GM12872 (cell line): ENCODE measurements around the gene RBM17.

Experiments used
- TF ChIP-seq, protein P1 (sequence below): IDR thresholded peaks from 3 replicates; pipeline ENCODE4 v1.5.1; 2011; ENCODE audit warnings: low read depth, mild to moderate bottlenecking, low read length, moderate library complexity; ENCODE audit not compliant: insufficient read depth

The RBM17 gene

DNA sequence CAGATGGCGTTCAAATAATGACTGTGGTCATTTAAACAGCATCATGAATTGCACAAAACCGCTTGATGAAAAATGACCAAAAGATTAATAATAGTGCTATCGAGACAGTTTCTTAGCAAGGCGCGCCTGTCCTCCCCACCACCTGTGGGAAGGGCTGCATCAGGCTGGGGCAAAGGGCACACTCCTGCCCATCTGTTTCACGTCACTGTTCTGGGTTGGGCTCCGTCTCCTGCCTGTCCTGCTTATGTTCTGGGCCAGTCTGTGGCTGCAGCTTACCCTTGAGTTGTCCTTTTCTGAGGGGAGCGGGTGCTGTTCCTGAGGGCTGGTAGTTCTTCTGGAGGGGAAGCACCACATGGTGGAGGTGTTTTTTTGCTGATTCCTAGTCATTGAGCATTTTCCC lies 13.3 kb downstream of the RBM17 start:
- TF ChIP-seq, protein P1, sequence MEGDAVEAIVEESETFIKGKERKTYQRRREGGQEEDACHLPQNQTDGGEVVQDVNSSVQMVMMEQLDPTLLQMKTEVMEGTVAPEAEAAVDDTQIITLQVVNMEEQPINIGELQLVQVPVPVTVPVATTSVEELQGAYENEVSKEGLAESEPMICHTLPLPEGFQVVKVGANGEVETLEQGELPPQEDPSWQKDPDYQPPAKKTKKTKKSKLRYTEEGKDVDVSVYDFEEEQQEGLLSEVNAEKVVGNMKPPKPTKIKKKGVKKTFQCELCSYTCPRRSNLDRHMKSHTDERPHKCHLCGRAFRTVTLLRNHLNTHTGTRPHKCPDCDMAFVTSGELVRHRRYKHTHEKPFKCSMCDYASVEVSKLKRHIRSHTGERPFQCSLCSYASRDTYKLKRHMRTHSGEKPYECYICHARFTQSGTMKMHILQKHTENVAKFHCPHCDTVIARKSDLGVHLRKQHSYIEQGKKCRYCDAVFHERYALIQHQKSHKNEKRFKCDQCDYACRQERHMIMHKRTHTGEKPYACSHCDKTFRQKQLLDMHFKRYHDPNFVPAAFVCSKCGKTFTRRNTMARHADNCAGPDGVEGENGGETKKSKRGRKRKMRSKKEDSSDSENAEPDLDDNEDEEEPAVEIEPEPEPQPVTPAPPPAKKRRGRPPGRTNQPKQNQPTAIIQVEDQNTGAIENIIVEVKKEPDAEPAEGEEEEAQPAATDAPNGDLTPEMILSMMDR: no peak

DNA sequence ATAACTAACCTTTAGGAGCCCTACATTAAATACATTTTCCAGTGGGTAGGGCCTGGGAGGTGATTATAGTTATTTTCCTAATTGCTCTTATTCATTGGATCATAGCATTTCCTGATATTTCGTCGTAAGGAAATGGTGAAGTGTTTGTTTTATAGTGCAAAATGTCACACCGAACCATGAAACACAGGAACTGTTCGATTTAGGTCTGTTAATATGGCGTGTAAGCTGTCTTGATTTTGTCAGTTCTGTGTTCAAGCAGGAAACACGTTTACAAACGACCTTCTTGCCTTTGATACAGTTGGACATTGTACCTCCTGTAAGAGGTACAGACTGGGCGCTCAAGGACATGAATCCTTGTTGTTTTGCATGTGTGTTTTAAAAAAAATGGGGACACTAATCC lies 14.8 kb downstream of the RBM17 start:
- TF ChIP-seq, protein P1: no peak

DNA sequence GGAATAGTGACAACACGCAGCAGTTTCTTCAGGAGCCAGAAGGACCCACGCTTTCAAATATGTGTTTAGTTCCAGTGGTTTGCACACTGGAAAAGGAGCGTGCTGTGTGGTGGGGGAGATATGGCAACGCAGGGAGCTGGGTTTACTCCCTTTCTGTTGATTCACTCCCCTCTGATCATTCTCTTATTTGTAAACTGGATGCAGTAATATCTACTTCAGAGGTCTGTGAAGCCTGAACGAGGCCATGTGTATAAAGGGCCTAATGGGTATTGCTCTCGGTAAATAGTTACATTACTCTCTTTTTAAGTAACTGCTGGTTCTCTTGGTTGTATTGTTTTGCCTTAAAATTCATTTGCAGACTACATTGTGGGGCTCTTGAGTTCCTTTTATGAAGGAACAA lies 19.2 kb downstream of the RBM17 start:
- TF ChIP-seq, protein P1: no peak

DNA sequence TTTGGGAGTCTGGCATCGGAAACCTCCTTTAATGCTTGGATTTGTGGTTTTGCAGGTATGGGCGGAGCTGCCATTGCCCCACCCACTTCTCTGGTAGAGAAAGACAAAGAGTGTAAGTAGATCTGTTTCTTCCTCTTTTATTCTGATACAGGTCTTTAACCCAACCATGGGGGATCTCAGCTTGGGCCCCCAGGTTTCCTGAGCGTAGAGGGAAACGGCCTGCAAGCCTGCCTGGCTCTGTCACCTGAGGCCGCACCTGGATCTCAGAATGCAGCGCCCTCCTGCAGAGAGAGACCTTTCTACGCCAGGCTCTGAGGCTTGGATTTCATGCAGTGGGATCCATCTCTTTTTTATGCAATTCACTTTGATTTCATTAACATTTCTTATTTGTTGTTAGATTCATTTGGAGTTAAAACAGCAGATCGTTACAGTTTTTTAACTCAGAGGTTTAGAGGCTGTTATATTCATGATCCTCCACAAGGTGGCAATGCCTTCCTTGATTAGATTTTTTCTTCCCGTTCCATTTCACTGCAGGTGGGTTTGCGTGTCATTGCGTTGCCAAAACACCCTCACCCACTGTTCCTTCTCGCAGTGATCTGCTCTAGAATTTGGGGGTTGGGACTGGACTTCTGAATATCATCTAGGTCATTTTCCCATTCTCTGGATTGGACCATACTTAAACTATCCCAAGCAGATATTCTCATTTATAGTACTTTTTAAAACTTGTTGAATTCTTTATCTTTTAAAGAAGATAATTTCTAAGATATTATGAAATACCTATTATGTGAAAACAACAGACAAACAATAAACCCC lies 20.0 kb downstream of the RBM17 start:
- TF ChIP-seq, protein P1: peak; percentile 68

DNA sequence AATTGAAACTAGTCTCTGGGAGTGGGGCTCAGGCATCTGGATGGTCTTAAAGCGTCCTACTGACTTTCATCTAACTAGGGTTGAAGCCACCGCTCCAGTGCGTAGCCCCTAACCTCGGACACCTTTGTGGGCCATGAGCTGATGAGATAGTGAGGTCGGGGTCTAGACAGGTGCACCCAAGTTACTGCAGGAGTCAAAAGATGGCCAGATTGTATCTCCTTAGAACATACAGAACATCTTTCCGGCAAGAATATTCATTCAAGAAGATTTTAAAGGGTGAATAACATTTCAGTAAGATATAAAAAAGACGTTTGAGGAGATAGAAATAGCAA lies 20.6 kb downstream of the RBM17 start:
- TF ChIP-seq, protein P1: no peak

DNA sequence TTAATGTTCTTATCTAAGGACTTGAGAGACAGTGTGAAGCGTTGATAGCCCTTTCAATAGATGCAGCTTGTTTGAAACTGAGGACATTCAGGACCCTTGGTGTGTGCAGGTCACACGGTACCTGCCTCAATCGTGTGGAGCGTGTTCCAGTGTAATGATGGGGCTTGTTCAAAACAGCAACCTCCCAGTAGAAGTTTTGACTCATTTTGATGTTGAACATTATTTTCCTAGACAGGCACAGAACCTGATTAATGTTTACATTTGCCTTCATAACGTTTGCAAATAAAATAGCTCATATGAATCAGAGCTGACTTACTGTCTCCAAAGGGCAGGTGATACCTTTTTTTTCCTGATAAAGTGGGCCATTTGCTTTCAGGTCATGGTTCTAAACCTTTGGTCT lies 21.3 kb downstream of the RBM17 start:
- TF ChIP-seq, protein P1: no peak

DNA sequence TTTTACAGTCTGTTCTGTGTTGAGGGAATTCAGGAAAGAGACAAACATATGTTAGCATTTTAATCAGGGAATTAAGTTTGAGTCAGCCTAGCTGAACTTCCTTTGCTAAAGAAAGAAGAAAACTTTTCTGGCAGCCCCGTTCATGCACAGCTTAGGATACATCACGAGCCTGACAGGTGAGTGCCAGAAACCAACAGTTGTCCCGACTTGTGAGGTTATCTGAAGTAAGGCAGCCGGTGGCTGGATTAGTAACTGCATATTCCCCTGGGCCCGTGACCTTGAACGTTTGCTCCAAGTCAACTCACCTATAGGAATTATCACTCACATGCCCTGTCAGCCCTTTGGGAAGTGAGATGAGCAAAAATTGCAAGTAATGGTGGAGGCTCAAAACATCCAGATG lies 24.1 kb downstream of the RBM17 start:
- TF ChIP-seq, protein P1: no peak
